PC-3 (cell line): ENCODE results near the gene PFDN2. TPM values are rescaled to one million over a fixed set of nuclear protein-coding genes. Genes with fewer than 3 reads are reported as not detected.

Source experiments
- ATAC-seq: fragments of 200-7000 bp; cut with Tn5 transposase; 2 replicates; pipeline ENCODE4 v1.9.1; 2020; ENCODE audit warnings: mild to moderate bottlenecking, moderate library complexity
- BruUV-seq: library from RNA; stranded (reverse); fragments of 400-500 nt; replicated peaks from 2 replicates; lab custom pipeline; 2021; lab: Mats Ljungman, UMichigan
- CTCF ChIA-PET: fragments of 300-600 bp; sonication (Branson Sonifier 250); formaldehyde crosslinking; loops from one replicate; lab custom pipeline; 2022; ENCODE audit warnings: antibody characterized with exemption; lab: Charles Lee
- POLR2A ChIA-PET: fragments of 300-600 bp; sonication (Branson Sonifier 250); formaldehyde crosslinking; loops from one replicate; lab custom pipeline; 2022; ENCODE audit warnings: antibody characterized with exemption; ENCODE audit not compliant: unreplicated experiment; lab: Charles Lee
- DNase-seq: peaks from one replicate; pipeline ENCODE4 v3.0.0-alpha.2; 2015
- H2AFZ ChIP-seq: fragments of 300-600 bp; sonication (generic); 2 replicates; pipeline ENCODE4 v1.6.0; 2016; ENCODE audit warnings: antibody characterized with exemption, low read length
- H3F3A ChIP-seq: fragments of 300-600 bp; sonication (generic); one replicate; pipeline ENCODE4 v1.6.0; 2017; ENCODE audit warnings: antibody characterized with exemption, low read length, control low read depth, mild to moderate bottlenecking; ENCODE audit not compliant: unreplicated experiment
- H3K27ac ChIP-seq: fragments of 300-600 bp; sonication (generic); 2 replicates; pipeline ENCODE4 v1.5.1; 2016; ENCODE audit warnings: mild to moderate bottlenecking, low read length
- H3K27me3 ChIP-seq: fragments of 300-600 bp; sonication (generic); 2 replicates; pipeline ENCODE4 v1.6.1; 2016; ENCODE audit warnings: low read length, mixed read lengths
- H3K36me3 ChIP-seq: fragments of 300-600 bp; sonication (generic); 2 replicates; pipeline ENCODE4 v1.6.1; 2016; ENCODE audit warnings: low read depth, mixed run types, low read length, mixed read lengths
- H3K4me1 ChIP-seq: fragments of 300-600 bp; sonication (generic); 2 replicates; pipeline ENCODE4 v1.5.1; 2016; ENCODE audit warnings: low read length; ENCODE audit not compliant: insufficient read depth
- H3K4me2 ChIP-seq: fragments of 300-600 bp; sonication (generic); 2 replicates; pipeline ENCODE4 v1.6.0; 2016; ENCODE audit warnings: low read length
- H3K4me3 ChIP-seq: fragments of 300-600 bp; sonication (generic); 2 replicates; pipeline ENCODE4 v1.5.1; 2016; ENCODE audit warnings: mild to moderate bottlenecking, low read length, mixed read lengths
- H3K79me2 ChIP-seq: fragments of 300-600 bp; sonication (generic); 2 replicates; pipeline ENCODE4 v1.6.1; 2017; ENCODE audit warnings: low read length, mixed read lengths
- H3K9ac ChIP-seq: fragments of 300-600 bp; sonication (generic); 2 replicates; pipeline ENCODE4 v1.6.0; 2016; ENCODE audit warnings: mild to moderate bottlenecking, low read length
- H3K9me2 ChIP-seq: fragments of 300-600 bp; sonication (generic); replicated peaks from 2 replicates; pipeline ENCODE4 v1.6.1; 2016; ENCODE audit warnings: mixed run types, low read length, mixed read lengths
- H3K9me3 ChIP-seq: fragments of 300-600 bp; sonication (generic); 2 replicates; pipeline ENCODE4 v1.6.1; 2016; ENCODE audit warnings: low read length, mixed read lengths
- H4K20me1 ChIP-seq: fragments of 300-600 bp; sonication (generic); 2 replicates; pipeline ENCODE4 v1.6.1; 2016; ENCODE audit warnings: low read length, mixed read lengths
- EZH2 ChIP-seq: fragments of 300-600 bp; sonication (generic); IDR thresholded peaks from one replicate; pipeline ENCODE4 v1.6.1; 2017; ENCODE audit warnings: antibody characterized with exemption, mild to moderate bottlenecking, low read length; ENCODE audit not compliant: unreplicated experiment
- EZH2phosphoT487 ChIP-seq: fragments of 300-600 bp; sonication (generic); IDR thresholded peaks from 2 replicates; pipeline ENCODE4 v1.6.1; 2018; ENCODE audit warnings: mild to moderate bottlenecking, antibody characterized with exemption, low read length, borderline replicate concordance
- intact Hi-C: fragments of 100-400 bp; cut with micrococcal nuclease; formaldehyde crosslinking; loops from 2 replicates; pipeline ENCODE4 v1.9.0; 2023
- total RNA-seq: library from RNA; depleted of rRNA; stranded (reverse); fragments of >200 nt; gene quantifications from 2 replicates; pipeline ENCODE4 v1.2.3, GENCODE V29; 2014
- TF ChIP-seq, protein P1 (sequence below): fragments of 300-600 bp; sonication (generic); conservative IDR thresholded peaks from 2 replicates; pipeline ENCODE4 v1.5.1; 2017; ENCODE audit warnings: antibody characterized with exemption, low read depth, mild to moderate bottlenecking, low read length

The PFDN2 gene
- total RNA-seq, 1 experiment from 2014 or later = 197 TPM

GRCh38 chr1:161130266-161130665 is 12.4 kb upstream of the PFDN2 start:
- no peak overlapping the region for H3K27ac ChIP-seq
- peaks cover 18% of the 10 kb centered on the region for H3K4me1 ChIP-seq
- TF ChIP-seq EZH2phosphoT487 (no peak), EZH2 (no peak)
- TF ChIP-seq, protein P1, sequence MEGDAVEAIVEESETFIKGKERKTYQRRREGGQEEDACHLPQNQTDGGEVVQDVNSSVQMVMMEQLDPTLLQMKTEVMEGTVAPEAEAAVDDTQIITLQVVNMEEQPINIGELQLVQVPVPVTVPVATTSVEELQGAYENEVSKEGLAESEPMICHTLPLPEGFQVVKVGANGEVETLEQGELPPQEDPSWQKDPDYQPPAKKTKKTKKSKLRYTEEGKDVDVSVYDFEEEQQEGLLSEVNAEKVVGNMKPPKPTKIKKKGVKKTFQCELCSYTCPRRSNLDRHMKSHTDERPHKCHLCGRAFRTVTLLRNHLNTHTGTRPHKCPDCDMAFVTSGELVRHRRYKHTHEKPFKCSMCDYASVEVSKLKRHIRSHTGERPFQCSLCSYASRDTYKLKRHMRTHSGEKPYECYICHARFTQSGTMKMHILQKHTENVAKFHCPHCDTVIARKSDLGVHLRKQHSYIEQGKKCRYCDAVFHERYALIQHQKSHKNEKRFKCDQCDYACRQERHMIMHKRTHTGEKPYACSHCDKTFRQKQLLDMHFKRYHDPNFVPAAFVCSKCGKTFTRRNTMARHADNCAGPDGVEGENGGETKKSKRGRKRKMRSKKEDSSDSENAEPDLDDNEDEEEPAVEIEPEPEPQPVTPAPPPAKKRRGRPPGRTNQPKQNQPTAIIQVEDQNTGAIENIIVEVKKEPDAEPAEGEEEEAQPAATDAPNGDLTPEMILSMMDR = no peak
- no peaks in the 10 kb centered on the region for H3K9me3 ChIP-seq
- H3K4me3 ChIP-seq = peak overlapping the region; percentile 90; the same call in 1 of the 2 replicates
- H2AFZ ChIP-seq = no peak overlapping the region
- H4K20me1 ChIP-seq = no peaks in the 10 kb centered on the region
- H3K4me2 ChIP-seq = peak overlapping the region; percentile 98
- POLR2A ChIA-PET = interaction anchor here (0.6 kb wide), 1 partner anchor 109 kb away, joined by 11 read pairs; the partner anchor contains the start of gene F11R
- intact Hi-C loops = no loop called here
- H3K36me3 ChIP-seq = peaks cover 31% of the 10 kb centered on the region
- CTCF ChIA-PET = no interaction called here
- H3F3A ChIP-seq = peaks cover 5% of the 10 kb centered on the region
- H3K9ac ChIP-seq = no peak overlapping the region
- H3K79me2 ChIP-seq = peaks cover 87% of the 10 kb centered on the region
- DNase-seq = no peak
- no peak for ATAC-seq
- H3K9me2 ChIP-seq = no peaks in the 10 kb centered on the region
- no TSS peak for BruUV-seq
- H3K27me3 ChIP-seq = no peaks in the 10 kb centered on the region

DNA sequence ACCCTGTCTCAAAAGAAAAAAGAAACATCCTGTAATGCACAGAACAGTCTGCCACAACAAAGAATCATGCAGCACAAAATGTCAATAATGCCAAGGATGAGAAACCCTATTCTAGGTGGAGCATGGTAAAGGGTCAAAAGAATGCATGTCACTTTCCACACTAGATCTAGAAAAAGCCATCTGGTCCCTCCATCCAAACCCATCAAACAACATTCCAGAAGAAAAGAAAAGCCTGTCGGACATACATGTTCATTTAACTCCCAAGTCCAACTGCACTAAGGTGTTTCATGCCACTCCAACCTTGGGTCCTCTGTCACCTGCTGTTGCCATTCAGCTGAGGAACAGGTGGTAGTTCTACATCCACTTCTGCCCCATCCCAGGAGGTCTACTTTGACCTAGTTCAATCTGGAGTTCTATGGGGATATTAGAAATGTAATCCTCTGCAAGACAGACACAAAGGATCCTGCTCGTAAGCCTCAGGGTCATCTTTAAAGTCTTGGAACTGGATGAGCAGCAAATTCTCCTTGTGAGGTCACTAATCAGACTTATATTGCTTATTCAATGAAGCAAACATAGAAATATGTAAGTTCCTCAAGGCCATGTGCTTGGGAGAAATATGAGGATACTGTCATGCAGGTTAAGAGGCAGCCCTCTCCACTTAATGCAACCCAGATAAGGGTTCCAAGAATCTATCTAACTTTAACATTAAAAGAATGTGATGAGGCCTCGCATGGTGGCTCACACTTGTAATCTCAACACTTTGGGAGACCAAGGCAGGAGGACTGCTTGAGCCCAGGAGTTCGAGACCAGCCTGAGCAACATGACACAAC is 11.0 kb upstream of the PFDN2 start:
- Histone ChIP-seq H3K4me2 (no peak overlapping the region), H3K27ac (no peak overlapping the region), H3K4me3 (no peak overlapping the region), H3K9me2 (no peaks in the 10 kb centered on the region), H3K9ac (no peak overlapping the region), H2AFZ (no peak overlapping the region), H3K79me2 (peaks cover 78% of the 10 kb centered on the region), H3K4me1 (peaks cover 18% of the 10 kb centered on the region), H3K27me3 (no peaks in the 10 kb centered on the region), H3K36me3 (peaks cover 42% of the 10 kb centered on the region), H4K20me1 (no peaks in the 10 kb centered on the region), H3F3A (peaks cover 5% of the 10 kb centered on the region), H3K9me3 (no peaks in the 10 kb centered on the region)
- DNase-seq (no peak), ATAC-seq (no peak)
- BruUV-seq = no TSS peak
- intact Hi-C loops = no loop called here
- POLR2A ChIA-PET = interaction anchor here (0.6 kb wide), 1 partner anchor 253 kb away, joined by 3 read pairs; no protein-coding TSS in a partner anchor
- TF ChIP-seq EZH2phosphoT487 (no peak), EZH2 (no peak)
- TF ChIP-seq, protein P1 = no peak
- CTCF ChIA-PET = no interaction called here

- H3K4me3 ChIP-seq = no peak overlapping the region
- H3F3A ChIP-seq = no peaks in the 10 kb centered on the region
- H3K27me3 ChIP-seq = no peaks in the 10 kb centered on the region
- peaks cover 18% of the 10 kb centered on the region for H3K4me1 ChIP-seq
- H3K79me2 ChIP-seq = peaks cover 69% of the 10 kb centered on the region
- no peaks in the 10 kb centered on the region for H3K9me3 ChIP-seq
- ChIA-PET CTCF (no interaction called here), POLR2A (interaction anchor here (0.7 to 0.8 kb wide), 2 partner anchors 90 to 107 kb away, joined by 3 read pairs; partner anchors contain the start of gene F11R)
- H3K9ac ChIP-seq = no peak overlapping the region
- H2AFZ ChIP-seq = no peak overlapping the region
- BruUV-seq = no TSS peak
- no peaks in the 10 kb centered on the region for H4K20me1 ChIP-seq
- H3K9me2 ChIP-seq = no peaks in the 10 kb centered on the region
- no peak overlapping the region for H3K27ac ChIP-seq
- H3K4me2 ChIP-seq = no peak overlapping the region
- intact Hi-C loops = no loop called here
- ATAC-seq (no peak), DNase-seq (no peak)
- TF ChIP-seq, protein P1 = no peak
- TF ChIP-seq EZH2 (no peak), EZH2phosphoT487 (no peak)
- peaks cover 50% of the 10 kb centered on the region for H3K36me3 ChIP-seq
Observed at GRCh38 chr1:161127649-161128048, 9.8 kb upstream of the PFDN2 start.
